K562 (cell line): ENCODE data around the gene MYMK. TPM values are rescaled to one million over a fixed set of nuclear protein-coding genes. Genes with fewer than 3 reads are reported as not detected.

ENCODE experiments used
- ATAC-seq: fragments of 200-7000 bp; cut with Tn5 transposase; 3 replicates; pipeline ENCODE4 v1.9.1; 2020; ENCODE audit warnings: moderate library complexity
- BruUV-seq: library from RNA; stranded (reverse); fragments of 400-500 nt; replicated peaks from 2 replicates; lab custom pipeline; 2021; lab: Mats Ljungman, UMichigan
- CTCF ChIA-PET: fragments of 300-600 bp; formaldehyde crosslinking; extraction: SDS; loops from one replicate; lab custom pipeline; 2021; ENCODE audit warnings: low intra/inter-chr PET ratio; lab: Yijun Ruan, JAX
- POLR2A ChIA-PET: fragments of 300-600, 350-650 bp; sonication (Branson Sonifier 250); formaldehyde crosslinking; extraction: SDS; loops from one replicate; lab custom pipeline; 2021; ENCODE audit warnings: antibody characterized with exemption, inconsistent platforms; lab: Yijun Ruan, JAX
- DNase-seq, 4 experiments: peaks; one replicate each; pipeline versions ENCODE4 v3.0.0 to v3.0.0-alpha.2; 2011 to 2018; ENCODE audit warnings: low spot score in 3 of 4, mixed read lengths in 3 of 4; ENCODE audit errors: extremely low read depth in 1 of 4
- FAIRE-seq: peaks from 2 replicates; lab custom pipeline; 2011; peaks lifted over from hg19 to GRCh38; lab: Jason Lieb, UNC
- H2AFZ ChIP-seq: 2 replicates; pipeline ENCODE4 v1.6.0; 2011; ENCODE audit warnings: low read depth, low read length, control low read depth, inconsistent platforms
- H3K27ac ChIP-seq: fragments of 200-600 bp; 3 replicates; pipeline ENCODE4 v1.8.0; 2011; ENCODE audit warnings: low read depth, mild to moderate bottlenecking, control low read depth, inconsistent platforms, low read length, moderate library complexity, mixed read lengths; ENCODE audit errors: extremely low read depth
- H3K27me3 ChIP-seq, 2 experiments: fragments of 300-600 bp in 1 of 2; 2 replicates in 1 of 2; 3 replicates in 1 of 2; pipeline versions ENCODE4 v1.6.0 to v1.8.0; 2011; ENCODE audit warnings: inconsistent platforms in 2 of 2, low read length in 2 of 2, mild to moderate bottlenecking in 1 of 2, mixed read lengths in 1 of 2, moderate library complexity in 1 of 2; ENCODE audit not compliant: control insufficient read depth in 2 of 2, insufficient read depth in 2 of 2
- H3K36me3 ChIP-seq: fragments of 300-600 bp; 3 replicates; pipeline ENCODE4 v1.8.0; 2011; ENCODE audit warnings: mild to moderate bottlenecking, low read length, inconsistent platforms; ENCODE audit not compliant: control insufficient read depth, insufficient read depth
- H3K4me1 ChIP-seq, 2 experiments: fragments of 200-600 bp in 1 of 2; replicated peaks in 1 of 2; 2 replicates in 1 of 2; 3 replicates in 1 of 2; pipeline versions ENCODE4 v1.5.1 to v1.8.0; 2011; ENCODE audit warnings: inconsistent platforms in 2 of 2, low read length in 2 of 2, mild to moderate bottlenecking in 1 of 2, mixed read lengths in 1 of 2, moderate library complexity in 1 of 2; ENCODE audit not compliant: control insufficient read depth in 2 of 2, insufficient read depth in 2 of 2
- H3K4me2 ChIP-seq: 2 replicates; pipeline ENCODE4 v1.6.1; 2011; ENCODE audit warnings: low read length, control low read depth, inconsistent platforms, mixed read lengths; ENCODE audit not compliant: insufficient read depth
- H3K4me3 ChIP-seq: fragments of 200-600 bp; sonication (generic), shearing (Covaris generic); 2 replicates; pipeline ENCODE4 v1.5.1; 2016; ENCODE audit warnings: control low read depth, inconsistent platforms
- H3K79me2 ChIP-seq: fragments of 200-600 bp; 3 replicates; pipeline ENCODE4 v1.8.0; 2011; ENCODE audit warnings: low read length, inconsistent platforms; ENCODE audit not compliant: control insufficient read depth, insufficient read depth
- H3K9ac ChIP-seq, 2 experiments: 2 replicates each; pipeline versions ENCODE4 v1.6.0 to v1.6.1; 2011; ENCODE audit warnings: low read depth in 2 of 2, low read length in 2 of 2, control low read depth in 1 of 2, inconsistent platforms in 1 of 2, mild to moderate bottlenecking in 1 of 2, mixed read lengths in 1 of 2; ENCODE audit not compliant: insufficient read depth in 1 of 2
- H3K9me1 ChIP-seq: one replicate; pipeline ENCODE4 v1.6.0; 2011; ENCODE audit warnings: inconsistent platforms, mild to moderate bottlenecking, low read length, moderate library complexity; ENCODE audit not compliant: control insufficient read depth, insufficient read depth
- H3K9me3 ChIP-seq: replicated peaks from 2 replicates; pipeline ENCODE4 v1.5.1; 2011; ENCODE audit warnings: low read depth, low read length, inconsistent platforms; ENCODE audit not compliant: control insufficient read depth, insufficient read depth
- H4K20me1 ChIP-seq: replicated peaks from 2 replicates; pipeline ENCODE4 v1.6.1; 2011; ENCODE audit warnings: low read length, inconsistent platforms, mixed read lengths; ENCODE audit not compliant: control insufficient read depth, insufficient read depth
- CHCHD3 ChIP-seq: fragments of 250-450 bp; sonication (Bioruptor Pico); IDR thresholded peaks from 2 replicates; pipeline ENCODE4 v2.1.2; 2022; ENCODE audit warnings: mild to moderate bottlenecking
- EGR1 ChIP-seq: fragments of 450-650 bp; conservative IDR thresholded peaks from 2 replicates; pipeline ENCODE4 v1.6.1; 2017; ENCODE audit warnings: mild to moderate bottlenecking
- ESRRB ChIP-seq: fragments of 250-450 bp; sonication (Bioruptor Pico); IDR thresholded peaks from 2 replicates; pipeline ENCODE4 v1.5.0; 2020; ENCODE audit warnings: mild to moderate bottlenecking, moderate library complexity, borderline replicate concordance
- EWSR1 ChIP-seq: fragments of 450-650 bp; IDR thresholded peaks from 2 replicates; pipeline ENCODE4 v1.6.1; 2018; ENCODE audit warnings: borderline replicate concordance, mild to moderate bottlenecking, low read depth, moderate library complexity; ENCODE audit not compliant: partially characterized antibody
- FOXA3 ChIP-seq, 2 experiments: fragments of 450-650 bp in 1 of 2; sonication (generic) in 1 of 2; formaldehyde crosslinking; IDR thresholded peaks in 1 of 2; conservative IDR thresholded peaks in 1 of 2; 2 replicates each; pipeline versions ENCODE4 v1.4.0 to v1.8.0; 2020 to 2022; ENCODE audit warnings: mild to moderate bottlenecking in 2 of 2, missing genetic modification reagents in 1 of 2
- TCF7 ChIP-seq: sonication (generic); IDR thresholded peaks from 2 replicates; pipeline ENCODE4 v1.6.1; 2016; ENCODE audit warnings: antibody characterized with exemption, borderline replicate concordance
- ZNF263 ChIP-seq: sonication (generic); formaldehyde crosslinking; IDR thresholded peaks from 2 replicates; pipeline ENCODE4 v1.8.0; 2022; ENCODE audit warnings: mild to moderate bottlenecking, missing genetic modification reagents, borderline replicate concordance
- WGBS: fragments of 100-300 bp; shearing (Covaris generic); methylation state at CpG from one replicate; pipeline ENCODE4 v1.1.6; 2016; ENCODE audit warnings: low coverage, mixed read lengths; ENCODE audit not compliant: insufficient coverage; ENCODE audit errors: missing lambda C conversion rate; 5-methylcytosine and 5-hydroxymethylcytosine counted together
- in situ Hi-C: fragments of 300-500 bp; cut with MboI; formaldehyde crosslinking; loops from 4 replicates; pipeline ENCODE4 v1.15.0; 2018; ENCODE audit warnings: inconsistent platforms, mixed read lengths
- intact Hi-C: fragments of 100-400 bp; cut with micrococcal nuclease; formaldehyde crosslinking; loops from 2 replicates; pipeline ENCODE4 v1.14.2; 2022
- polyA plus RNA-seq, 8 experiments: library from polyadenylated mRNA; depleted of rRNA in 4 of 8; stranded (reverse) in 5 of 8; unstranded in 3 of 8; fragments of >200 nt; fragmentation: Nextera tagmentation in 2 of 8; fragmentation: Illumina TruSeq in 1 of 8; extraction: Ambion mirVana in 2 of 8; extraction: Trizol in 1 of 8; gene quantifications; 2 replicates each; pipeline versions ENCODE4 v1.2.1 to v1.2.3, GENCODE V29; 2011 to 2014; ENCODE audit warnings: inconsistent platforms in 1 of 8, missing spikeins in 1 of 8
- total RNA-seq, 7 experiments: library from RNA; depleted of rRNA in 6 of 7; stranded (reverse); fragments of >200 nt in 6 of 7; fragmentation: Illumina TruSeq in 2 of 7; extraction: Trizol in 2 of 7; gene quantifications; 2 replicates each; pipeline versions ENCODE4 v1.2.1 to v1.2.3, GENCODE V29; 2011 to 2021; ENCODE audit warnings: low replicate concordance in 1 of 7
- TF ChIP-seq, protein P1 (sequence below): fragments of 450-650 bp; IDR thresholded peaks from 2 replicates; pipeline ENCODE4 v1.7.1; 2018; ENCODE audit warnings: mild to moderate bottlenecking, low read depth; ENCODE audit not compliant: partially characterized antibody
- TF ChIP-seq, protein P2 (sequence below), 2 experiments: IDR thresholded peaks; 2 replicates each; pipeline ENCODE4 v1.6.1; 2011; ENCODE audit warnings: borderline replicate concordance in 1 of 2, control low read depth in 1 of 2, low read depth in 1 of 2, low read length in 1 of 2, mild to moderate bottlenecking in 1 of 2, mixed read lengths in 1 of 2, moderate library complexity in 1 of 2; ENCODE audit not compliant: insufficient read depth in 1 of 2, insufficient read length in 1 of 2, poor library complexity in 1 of 2, severe bottlenecking in 1 of 2; ENCODE audit errors: extremely low read depth in 1 of 2

Gene MYMK
- total and polyA plus RNA-seq, 9 of the 15 experiments (the other 6 are each of a cell fraction or from before 2014, with no cell fraction given), result not detected

- DNase-seq (no peak), FAIRE-seq (no peak), ATAC-seq (no peak)
- BruUV-seq, result no TSS peak
- intact Hi-C loops (no loop called here), in situ Hi-C loops (no loop called here)
- WGBS, result 13% methylated on average over 10 of the region's 12 CpGs
- TF ChIP-seq, protein P1, sequence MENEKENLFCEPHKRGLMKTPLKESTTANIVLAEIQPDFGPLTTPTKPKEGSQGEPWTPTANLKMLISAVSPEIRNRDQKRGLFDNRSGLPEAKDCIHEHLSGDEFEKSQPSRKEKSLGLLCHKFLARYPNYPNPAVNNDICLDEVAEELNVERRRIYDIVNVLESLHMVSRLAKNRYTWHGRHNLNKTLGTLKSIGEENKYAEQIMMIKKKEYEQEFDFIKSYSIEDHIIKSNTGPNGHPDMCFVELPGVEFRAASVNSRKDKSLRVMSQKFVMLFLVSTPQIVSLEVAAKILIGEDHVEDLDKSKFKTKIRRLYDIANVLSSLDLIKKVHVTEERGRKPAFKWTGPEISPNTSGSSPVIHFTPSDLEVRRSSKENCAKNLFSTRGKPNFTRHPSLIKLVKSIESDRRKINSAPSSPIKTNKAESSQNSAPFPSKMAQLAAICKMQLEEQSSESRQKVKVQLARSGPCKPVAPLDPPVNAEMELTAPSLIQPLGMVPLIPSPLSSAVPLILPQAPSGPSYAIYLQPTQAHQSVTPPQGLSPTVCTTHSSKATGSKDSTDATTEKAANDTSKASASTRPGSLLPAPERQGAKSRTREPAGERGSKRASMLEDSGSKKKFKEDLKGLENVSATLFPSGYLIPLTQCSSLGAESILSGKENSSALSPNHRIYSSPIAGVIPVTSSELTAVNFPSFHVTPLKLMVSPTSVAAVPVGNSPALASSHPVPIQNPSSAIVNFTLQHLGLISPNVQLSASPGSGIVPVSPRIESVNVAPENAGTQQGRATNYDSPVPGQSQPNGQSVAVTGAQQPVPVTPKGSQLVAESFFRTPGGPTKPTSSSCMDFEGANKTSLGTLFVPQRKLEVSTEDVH, result no peak
- no peak for TF ChIP-seq EWSR1
- TF ChIP-seq ZNF263 (CRISPR knock-in tag), result peak; percentile 97
- TF ChIP-seq, protein P2, sequence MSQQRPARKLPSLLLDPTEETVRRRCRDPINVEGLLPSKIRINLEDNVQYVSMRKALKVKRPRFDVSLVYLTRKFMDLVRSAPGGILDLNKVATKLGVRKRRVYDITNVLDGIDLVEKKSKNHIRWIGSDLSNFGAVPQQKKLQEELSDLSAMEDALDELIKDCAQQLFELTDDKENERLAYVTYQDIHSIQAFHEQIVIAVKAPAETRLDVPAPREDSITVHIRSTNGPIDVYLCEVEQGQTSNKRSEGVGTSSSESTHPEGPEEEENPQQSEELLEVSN (IDR thresholded peaks at IDR 0.05; ENCODE audit: borderline replicate concordance in 1 of 2, extremely low read depth in 1 of 2, insufficient read depth in 1 of 2, insufficient read length in 1 of 2, low read depth in 1 of 2, low read length in 1 of 2, poor library complexity in 1 of 2, severe bottlenecking in 1 of 2), result no peak
- TF ChIP-seq ESRRB (CRISPR knock-in tag), result no peak
- TF ChIP-seq EGR1, result 0 out of 2 replicates have a peak, but pooled peaks have one; percentile 20
- no peak for TF ChIP-seq CHCHD3 (CRISPR knock-in tag)
- no peak for TF ChIP-seq TCF7
- no peak for TF ChIP-seq FOXA3 (CRISPR knock-in tag; conservative IDR thresholded peaks at IDR 0.05 in 1 of 2, IDR thresholded peaks at IDR 0.05 in 1 of 2)
- no peaks in the 10 kb centered on the region; the same call in 1 of the 2 replicates for H3K9me3 ChIP-seq
- peaks cover 0 to 43% of the 10 kb centered on the region in 2 experiments; a peak in 3 of 5 replicates for H3K4me1 ChIP-seq
- H3K27ac ChIP-seq, result no peak overlapping the region
- H3K9ac ChIP-seq, result no peak overlapping the region
- peaks cover 32 to 88% of the 10 kb centered on the region in 2 experiments; a peak in 4 of 5 replicates for H3K27me3 ChIP-seq
- no peaks in the 10 kb centered on the region for H3K36me3 ChIP-seq
- no peak overlapping the region for H3K4me3 ChIP-seq
- no peaks in the 10 kb centered on the region for H3K79me2 ChIP-seq
- no peaks in the 10 kb centered on the region for H4K20me1 ChIP-seq
- H3K9me1 ChIP-seq, result no peaks in the 10 kb centered on the region
- CTCF ChIA-PET, result interaction anchor here (0.6 kb wide), 1 partner anchor 1221 kb away, joined by 4 read pairs; no protein-coding TSS in a partner anchor
- H2AFZ ChIP-seq, result no peak overlapping the region
- H3K4me2 ChIP-seq, result no peak overlapping the region
- POLR2A ChIA-PET, result no interaction called here
These were observed 33.7 kb downstream of the MYMK start for GRCh38 chr9:133490865-133491655.
